CD4-positive, alpha-beta T cell treated with Interleukin-15 for 4 hours (primary cell): ENCODE results near the gene NEO1.
A peak's percentile ranks its signal among the peaks of the same experiment; 100 is the strongest.
"Not testable (repeated sequence)": the region's sequence is repeated elsewhere in the genome, so short reads cannot be mapped to it uniquely, and the experiment has no call there.

Experiments used
- DNase-seq: peaks from one replicate; pipeline ENCODE4 v3.0.0-alpha.2; 2020; ENCODE audit warnings: low spot score

NEO1 gene

GRCh38 chr15:73264881-73265280, 212.6 kb downstream of the NEO1 start:
- no peak for DNase-seq

GRCh38 chr15:73265536-73266153, 213.4 kb downstream of the NEO1 start:
- peak; percentile 54 for DNase-seq

GRCh38 chr15:73268457-73268856, 216.2 kb downstream of the NEO1 start:
- no peak for DNase-seq

GRCh38 chr15:73270366-73271097, 218.3 kb downstream of the NEO1 start:
- DNase-seq: no peak

GRCh38 chr15:73273181-73274002, 221.1 kb downstream of the NEO1 start:
- peak; percentile 46 for DNase-seq

GRCh38 chr15:73275862-73276261, 223.6 kb downstream of the NEO1 start:
- no peak for DNase-seq

- no peak for DNase-seq
Observed at GRCh38 chr15:73282567-73283365, 230.5 kb downstream of the NEO1 start.

GRCh38 chr15:73283366-73283962, 231.2 kb downstream of the NEO1 start:
- no peak for DNase-seq

- no peak for DNase-seq
Observed at GRCh38 chr15:73284090-73284716, 231.9 kb downstream of the NEO1 start.

GRCh38 chr15:73286311-73286710, 234.0 kb downstream of the NEO1 start:
- DNase-seq: no peak

- DNase-seq: no peak
Observed at GRCh38 chr15:73287019-73287418, 234.8 kb downstream of the NEO1 start.

- DNase-seq: no peak
Observed at GRCh38 chr15:73291441-73291840, 239.2 kb downstream of the NEO1 start.

GRCh38 chr15:73293773-73294172, 241.5 kb downstream of the NEO1 start:
- DNase-seq: no peak

GRCh38 chr15:73295630-73296286, 243.5 kb downstream of the NEO1 start:
- no peak for DNase-seq

GRCh38 chr15:73296609-73297353, 244.5 kb downstream of the NEO1 start:
- DNase-seq: no peak

GRCh38 chr15:73298522-73299245, 246.4 kb downstream of the NEO1 start:
- no peak for DNase-seq

- DNase-seq: not testable (repeated sequence)
Observed at GRCh38 chr15:73300286-73300685, 248.0 kb downstream of the NEO1 start.

- no peak for DNase-seq
Observed at GRCh38 chr15:73303636-73304035, 251.4 kb downstream of the NEO1 start.
